Trophoblast cell (in vitro differentiated cells and primary cell): ENCODE measurements around the gene MRPS9.

Source experiments
- DNase-seq, 2 donors: peaks; one replicate each; pipeline ENCODE4 v3.0.0-alpha.2; 2016
- H2AFZ ChIP-seq: 2 replicates; pipeline ENCODE4 v1.6.1; 2013; ENCODE audit warnings: low read length, moderate library complexity, mild to moderate bottlenecking; ENCODE audit not compliant: insufficient read depth, poor library complexity
- H2AK5ac ChIP-seq: 2 replicates; pipeline ENCODE4 v1.6.1; 2013; ENCODE audit warnings: mild to moderate bottlenecking, low read length
- H2BK120ac ChIP-seq: 2 replicates; pipeline ENCODE4 v1.6.1; 2013; ENCODE audit warnings: low read length, mild to moderate bottlenecking, moderate library complexity; ENCODE audit not compliant: insufficient read depth, poor library complexity
- H2BK12ac ChIP-seq: 2 replicates; pipeline ENCODE4 v1.6.1; 2013; ENCODE audit warnings: mild to moderate bottlenecking, low read length, moderate library complexity
- H2BK5ac ChIP-seq: 2 replicates; pipeline ENCODE4 v1.6.1; 2013; ENCODE audit warnings: low read length, low read depth, moderate library complexity, mild to moderate bottlenecking; ENCODE audit not compliant: poor library complexity
- H3K14ac ChIP-seq: 2 replicates; pipeline ENCODE4 v1.6.1; 2013; ENCODE audit warnings: mild to moderate bottlenecking, low read length
- H3K18ac ChIP-seq: 2 replicates; pipeline ENCODE4 v1.6.1; 2013; ENCODE audit warnings: mild to moderate bottlenecking, low read length
- H3K23ac ChIP-seq: 2 replicates; pipeline ENCODE4 v1.6.1; 2013; ENCODE audit warnings: low read length
- H3K27ac ChIP-seq: 2 replicates; pipeline ENCODE4 v1.5.1; 2013; ENCODE audit warnings: low read depth, mild to moderate bottlenecking, inconsistent platforms, low read length, moderate library complexity
- H3K27me3 ChIP-seq: 2 replicates; pipeline ENCODE4 v1.6.1; 2013; ENCODE audit warnings: inconsistent platforms, mild to moderate bottlenecking, low read length, moderate library complexity; ENCODE audit not compliant: insufficient read depth
- H3K36me3 ChIP-seq, 2 experiments: 1 replicate in 1 of 2; 2 replicates in 1 of 2; pipeline ENCODE4 v1.6.1; 2013; ENCODE audit warnings: low read length in 2 of 2, mild to moderate bottlenecking in 2 of 2, moderate library complexity in 1 of 2; ENCODE audit not compliant: insufficient read depth in 2 of 2, control insufficient read depth in 1 of 2
- H3K4ac ChIP-seq: 2 replicates; pipeline ENCODE4 v1.6.1; 2013; ENCODE audit warnings: low read depth, mild to moderate bottlenecking, low read length, moderate library complexity
- H3K4me1 ChIP-seq, 2 experiments: 1 replicate in 1 of 2; 2 replicates in 1 of 2; pipeline ENCODE4 v1.6.1; 2013; ENCODE audit warnings: low read length in 2 of 2, mild to moderate bottlenecking in 2 of 2, moderate library complexity in 1 of 2; ENCODE audit not compliant: insufficient read depth in 2 of 2, control insufficient read depth in 1 of 2
- H3K4me2 ChIP-seq: 2 replicates; pipeline ENCODE4 v1.6.1; 2013; ENCODE audit warnings: inconsistent platforms, mild to moderate bottlenecking, low read length, moderate library complexity
- H3K4me3 ChIP-seq: 2 replicates; pipeline ENCODE4 v1.5.1; 2013; ENCODE audit warnings: mild to moderate bottlenecking, low read depth, low read length, inconsistent platforms
- H3K79me1 ChIP-seq: one replicate; pipeline ENCODE4 v1.6.1; 2013; ENCODE audit warnings: low read length
- H3K79me2 ChIP-seq: 2 replicates; pipeline ENCODE4 v1.6.1; 2013; ENCODE audit warnings: low read length, mild to moderate bottlenecking; ENCODE audit not compliant: control insufficient read depth, insufficient read depth, poor library complexity
- H3K9ac ChIP-seq: 2 replicates; pipeline ENCODE4 v1.6.1; 2013; ENCODE audit warnings: mild to moderate bottlenecking, low read length
- H3K9me3 ChIP-seq: 2 replicates; pipeline ENCODE4 v1.6.1; 2013; ENCODE audit warnings: low read depth, mild to moderate bottlenecking, control low read depth, inconsistent platforms, low read length; ENCODE audit not compliant: insufficient read depth
- H4K12ac ChIP-seq: 2 replicates; pipeline ENCODE4 v1.6.1; 2013; ENCODE audit warnings: low read depth, mild to moderate bottlenecking, low read length, moderate library complexity
- H4K8ac ChIP-seq: 2 replicates; pipeline ENCODE4 v1.6.1; 2013; ENCODE audit warnings: low read depth, mild to moderate bottlenecking, low read length, moderate library complexity
- H4K91ac ChIP-seq: one replicate; pipeline ENCODE4 v1.6.1; 2013; ENCODE audit warnings: low read depth, mild to moderate bottlenecking, low read length, moderate library complexity
- WGBS: extraction: QIAGEN DNeasy Blood & Tissue Kit; methylation state at CpG from one replicate; pipeline ENCODE4 v1.1.7; 2013; ENCODE audit warnings: missing lambda C conversion rate; ENCODE audit not compliant: insufficient read length, insufficient coverage; ENCODE audit errors: extremely low coverage; 5-methylcytosine and 5-hydroxymethylcytosine counted together

Gene MRPS9

GRCh38 chr2:105125428-105125827 lies 87.6 kb downstream of the MRPS9 start:
- Histone ChIP-seq H2AFZ (no peak overlapping the region), H3K9ac (no peak overlapping the region), H4K12ac (no peak overlapping the region), H4K91ac (no peak overlapping the region), H3K27ac (no peak overlapping the region), H2AK5ac (no peak overlapping the region), H3K4me3 (no peak overlapping the region), H3K4me2 (no peak overlapping the region), H2BK5ac (no peak overlapping the region), H3K36me3 (no peaks in the 10 kb centered on the region), H3K27me3 (no peaks in the 10 kb centered on the region), H3K79me1 (no peaks in the 10 kb centered on the region), H2BK120ac (no peak overlapping the region), H3K4me1 (no peaks in the 10 kb centered on the region), H3K9me3 (peaks cover 3% of the 10 kb centered on the region), H2BK12ac (no peak overlapping the region), H3K18ac (no peak overlapping the region), H3K14ac (no peak overlapping the region), H3K23ac (no peak overlapping the region), H3K79me2 (no peaks in the 10 kb centered on the region), H3K4ac (no peak overlapping the region), H4K8ac (no peak overlapping the region)
- WGBS, result no CpG with 5 or more reads among the region's 4 CpGs
- no peak for DNase-seq

GRCh38 chr2:105125920-105126319 lies 88.1 kb downstream of the MRPS9 start:
- no CpG with 5 or more reads among the region's 3 CpGs for WGBS
- Histone ChIP-seq H2BK12ac (no peak overlapping the region), H2BK120ac (no peak overlapping the region), H3K36me3 (no peaks in the 10 kb centered on the region), H3K27ac (no peak overlapping the region), H3K4me3 (no peak overlapping the region), H3K18ac (no peak overlapping the region), H4K91ac (no peak overlapping the region), H2AFZ (no peak overlapping the region), H3K9ac (no peak overlapping the region), H3K9me3 (peaks cover 3% of the 10 kb centered on the region), H3K4me2 (no peak overlapping the region), H3K27me3 (no peaks in the 10 kb centered on the region), H3K23ac (no peak overlapping the region), H3K79me1 (no peaks in the 10 kb centered on the region), H4K8ac (no peak overlapping the region), H4K12ac (no peak overlapping the region), H2BK5ac (no peak overlapping the region), H3K14ac (no peak overlapping the region), H2AK5ac (no peak overlapping the region), H3K4me1 (no peaks in the 10 kb centered on the region), H3K4ac (no peak overlapping the region), H3K79me2 (no peaks in the 10 kb centered on the region)
- DNase-seq, result no peak

GRCh38 chr2:105126336-105126735 lies 88.5 kb downstream of the MRPS9 start:
- H3K4me1 ChIP-seq, result no peaks in the 10 kb centered on the region
- H3K4ac ChIP-seq, result no peak overlapping the region
- no peak overlapping the region for H2BK12ac ChIP-seq
- no CpG with 5 or more reads among the region's 5 CpGs for WGBS
- H3K79me1 ChIP-seq, result no peaks in the 10 kb centered on the region
- no peaks in the 10 kb centered on the region for H3K27me3 ChIP-seq
- no peak overlapping the region for H2BK5ac ChIP-seq
- no peak overlapping the region for H2BK120ac ChIP-seq
- DNase-seq, result no peak
- no peak overlapping the region for H4K12ac ChIP-seq
- H4K8ac ChIP-seq, result no peak overlapping the region
- no peak overlapping the region for H3K4me2 ChIP-seq
- H3K36me3 ChIP-seq, result no peaks in the 10 kb centered on the region
- no peak overlapping the region for H3K23ac ChIP-seq
- H3K14ac ChIP-seq, result no peak overlapping the region
- H3K27ac ChIP-seq, result no peak overlapping the region
- H3K4me3 ChIP-seq, result no peak overlapping the region
- no peak overlapping the region for H2AK5ac ChIP-seq
- no peak overlapping the region for H2AFZ ChIP-seq
- no peak overlapping the region for H4K91ac ChIP-seq
- peaks cover 3% of the 10 kb centered on the region for H3K9me3 ChIP-seq
- no peak overlapping the region for H3K18ac ChIP-seq
- H3K79me2 ChIP-seq, result no peaks in the 10 kb centered on the region
- no peak overlapping the region for H3K9ac ChIP-seq

DNA sequence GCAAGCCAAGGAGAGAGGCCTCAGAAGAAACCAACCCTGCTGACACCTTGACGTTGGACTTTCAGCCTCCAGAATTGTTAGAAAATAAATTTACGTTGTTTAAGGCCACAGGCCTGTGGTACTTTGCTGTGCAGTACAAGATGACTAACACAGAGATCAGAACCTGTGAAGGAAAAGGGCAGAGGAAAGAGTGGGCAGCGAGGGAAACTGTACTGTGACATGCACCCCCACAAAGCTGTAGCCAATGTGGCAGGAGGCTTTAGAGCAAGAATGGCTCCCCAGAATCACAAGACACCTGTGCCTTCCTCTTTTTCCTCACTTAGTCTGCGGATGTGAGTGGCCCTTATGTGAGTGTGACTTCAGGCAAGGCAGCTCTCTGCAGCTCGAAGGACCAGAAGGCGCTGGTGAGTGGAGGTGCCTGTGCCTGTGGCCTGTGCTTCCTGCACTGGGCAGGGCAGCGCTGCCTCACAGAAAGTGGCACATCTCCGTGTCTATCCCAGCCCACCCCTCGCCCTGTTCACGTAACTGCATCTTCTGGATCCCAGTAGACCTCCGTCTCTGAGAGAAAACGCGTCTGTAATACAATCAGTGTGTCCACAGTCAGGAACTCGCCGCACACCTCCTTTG lies 89.5 kb downstream of the MRPS9 start:
- Histone ChIP-seq H2AFZ (no peak overlapping the region), H3K36me3 (no peaks in the 10 kb centered on the region), H3K79me1 (no peaks in the 10 kb centered on the region), H3K18ac (no peak overlapping the region), H3K9ac (no peak overlapping the region), H3K23ac (no peak overlapping the region), H3K27me3 (no peaks in the 10 kb centered on the region), H3K4me3 (no peak overlapping the region), H3K4ac (no peak overlapping the region), H2BK5ac (no peak overlapping the region), H2AK5ac (no peak overlapping the region), H3K27ac (no peak overlapping the region), H4K8ac (no peak overlapping the region), H4K91ac (no peak overlapping the region), H4K12ac (no peak overlapping the region), H2BK12ac (no peak overlapping the region), H3K14ac (no peak overlapping the region), H3K4me2 (no peak overlapping the region), H3K4me1 (no peaks in the 10 kb centered on the region), H2BK120ac (no peak overlapping the region), H3K79me2 (no peaks in the 10 kb centered on the region), H3K9me3 (peaks cover 3% of the 10 kb centered on the region)
- no peak for DNase-seq
- no CpG with 5 or more reads among the region's 15 CpGs for WGBS
